ENCODE measurements around the gene CA12.

CA12 gene

DNA sequence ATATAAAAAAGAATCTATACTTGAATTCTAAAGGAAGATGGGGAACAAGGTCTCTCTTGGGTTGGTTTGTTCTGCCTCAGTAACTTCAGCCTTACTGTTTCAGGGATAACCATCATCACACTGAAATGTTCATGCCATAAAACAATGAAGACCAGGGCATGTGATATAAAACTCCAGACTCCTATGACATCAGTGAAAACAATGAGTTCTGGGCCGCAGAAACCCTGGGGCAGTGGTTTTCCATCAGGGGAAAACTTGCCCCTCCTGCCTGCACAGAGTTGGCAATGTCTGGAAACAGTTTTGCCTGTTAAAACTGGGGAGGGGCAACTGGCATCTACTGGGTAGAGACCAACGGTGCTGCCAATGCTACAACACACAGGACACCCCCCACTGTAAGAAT is 46.8 kb downstream of the CA12 start:
- TF ChIP-seq, protein P1, sequence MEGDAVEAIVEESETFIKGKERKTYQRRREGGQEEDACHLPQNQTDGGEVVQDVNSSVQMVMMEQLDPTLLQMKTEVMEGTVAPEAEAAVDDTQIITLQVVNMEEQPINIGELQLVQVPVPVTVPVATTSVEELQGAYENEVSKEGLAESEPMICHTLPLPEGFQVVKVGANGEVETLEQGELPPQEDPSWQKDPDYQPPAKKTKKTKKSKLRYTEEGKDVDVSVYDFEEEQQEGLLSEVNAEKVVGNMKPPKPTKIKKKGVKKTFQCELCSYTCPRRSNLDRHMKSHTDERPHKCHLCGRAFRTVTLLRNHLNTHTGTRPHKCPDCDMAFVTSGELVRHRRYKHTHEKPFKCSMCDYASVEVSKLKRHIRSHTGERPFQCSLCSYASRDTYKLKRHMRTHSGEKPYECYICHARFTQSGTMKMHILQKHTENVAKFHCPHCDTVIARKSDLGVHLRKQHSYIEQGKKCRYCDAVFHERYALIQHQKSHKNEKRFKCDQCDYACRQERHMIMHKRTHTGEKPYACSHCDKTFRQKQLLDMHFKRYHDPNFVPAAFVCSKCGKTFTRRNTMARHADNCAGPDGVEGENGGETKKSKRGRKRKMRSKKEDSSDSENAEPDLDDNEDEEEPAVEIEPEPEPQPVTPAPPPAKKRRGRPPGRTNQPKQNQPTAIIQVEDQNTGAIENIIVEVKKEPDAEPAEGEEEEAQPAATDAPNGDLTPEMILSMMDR (IDR thresholded peaks at IDR 0.05; ENCODE audit: borderline replicate concordance, control extremely low read depth, extremely low read depth, insufficient read depth, missing control alignments) = no peak
- no peak for DNase-seq (ENCODE audit: low spot score)
- in situ Hi-C loops (cut with MboI; ENCODE audit: low sequenced_read_pairs, unreplicated experiment) = no loop called here

DNA sequence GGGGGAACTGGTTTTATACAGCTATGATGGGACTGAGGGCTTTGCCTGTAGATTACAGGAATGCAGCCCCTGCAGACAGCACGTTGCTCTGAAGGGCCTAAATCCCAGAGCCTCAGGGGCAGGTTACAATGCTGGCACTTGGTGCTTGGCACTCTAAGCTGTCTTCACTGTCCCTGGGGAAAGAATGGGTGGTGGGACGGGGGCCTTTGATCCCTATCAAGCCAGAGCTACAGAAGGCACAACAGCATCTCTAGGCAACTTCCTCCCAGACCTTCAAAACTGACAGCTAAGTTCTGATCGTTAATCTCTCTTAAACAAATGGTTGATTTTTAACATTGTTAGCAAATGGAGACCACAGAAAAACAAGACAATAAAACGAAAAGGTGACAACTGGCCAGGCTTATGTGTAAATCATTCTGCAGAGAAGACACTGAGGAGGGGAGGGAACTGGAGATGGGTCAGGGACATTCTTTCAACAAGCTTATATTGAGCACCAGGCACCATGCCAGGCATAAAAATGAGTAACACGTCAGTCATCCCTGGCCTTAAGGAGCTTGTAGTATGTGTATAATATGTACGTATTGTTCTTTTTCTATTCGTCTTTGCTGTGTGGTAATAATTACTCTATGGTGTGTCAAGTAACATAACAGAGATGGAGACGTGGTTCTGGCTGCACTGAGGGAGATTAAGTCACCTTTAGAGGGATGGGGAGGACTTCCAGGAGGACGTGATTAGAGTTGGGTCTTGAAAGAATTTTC is 49.1 kb downstream of the CA12 start:
- in situ Hi-C loops (cut with MboI; ENCODE audit: low sequenced_read_pairs, unreplicated experiment) = no loop called here
- DNase-seq (ENCODE audit: low spot score) = no peak
- TF ChIP-seq, protein P1 (IDR thresholded peaks at IDR 0.05; ENCODE audit: borderline replicate concordance, control extremely low read depth, extremely low read depth, insufficient read depth, missing control alignments) = no peak

DNA sequence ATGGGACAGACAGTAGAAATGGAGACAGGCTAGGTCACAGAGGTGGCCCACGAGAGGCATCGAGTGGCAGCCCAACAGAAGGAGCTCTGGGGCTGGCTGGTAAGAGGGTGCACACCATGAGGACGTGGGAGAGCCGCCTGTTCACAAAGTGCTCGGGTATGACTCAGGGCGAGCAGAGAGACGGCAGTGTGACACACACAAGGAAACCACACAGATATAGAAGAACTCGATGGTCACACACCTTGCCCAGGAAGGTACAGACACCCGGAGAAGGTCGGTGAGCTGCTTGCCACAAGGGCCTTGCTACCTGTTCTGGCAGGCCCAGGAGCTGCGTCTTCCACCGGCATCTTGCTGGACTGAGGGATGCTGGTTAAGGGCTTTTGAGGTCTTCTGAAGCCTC is 50.2 kb downstream of the CA12 start:
- TF ChIP-seq, protein P1 (IDR thresholded peaks at IDR 0.05; ENCODE audit: borderline replicate concordance, control extremely low read depth, extremely low read depth, insufficient read depth, missing control alignments) = no peak
- in situ Hi-C loops (cut with MboI; ENCODE audit: low sequenced_read_pairs, unreplicated experiment) = no loop called here
- no peak for DNase-seq (ENCODE audit: low spot score)

DNA sequence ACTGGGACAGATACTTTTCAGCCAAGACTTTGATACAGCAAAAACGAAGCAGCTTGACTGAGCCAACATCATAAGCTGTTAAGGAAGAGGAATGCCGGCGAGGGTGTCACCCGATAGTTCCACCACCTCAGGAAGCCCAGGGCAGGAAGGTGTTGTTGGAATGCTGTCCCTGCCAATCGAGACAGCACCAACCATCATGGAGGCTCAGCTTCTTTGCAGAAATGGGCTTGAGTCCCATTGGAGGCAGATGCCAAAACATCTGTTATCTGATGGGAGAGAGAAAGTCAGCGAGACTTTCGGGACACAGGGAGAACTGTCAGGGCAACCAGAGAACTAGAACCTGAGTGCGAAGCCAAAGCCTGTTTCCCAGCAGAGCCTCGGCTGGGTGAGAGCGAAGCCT is 50.7 kb downstream of the CA12 start:
- in situ Hi-C loops (cut with MboI; ENCODE audit: low sequenced_read_pairs, unreplicated experiment) = no loop called here
- TF ChIP-seq, protein P1 (IDR thresholded peaks at IDR 0.05; ENCODE audit: borderline replicate concordance, control extremely low read depth, extremely low read depth, insufficient read depth, missing control alignments) = no peak

DNA sequence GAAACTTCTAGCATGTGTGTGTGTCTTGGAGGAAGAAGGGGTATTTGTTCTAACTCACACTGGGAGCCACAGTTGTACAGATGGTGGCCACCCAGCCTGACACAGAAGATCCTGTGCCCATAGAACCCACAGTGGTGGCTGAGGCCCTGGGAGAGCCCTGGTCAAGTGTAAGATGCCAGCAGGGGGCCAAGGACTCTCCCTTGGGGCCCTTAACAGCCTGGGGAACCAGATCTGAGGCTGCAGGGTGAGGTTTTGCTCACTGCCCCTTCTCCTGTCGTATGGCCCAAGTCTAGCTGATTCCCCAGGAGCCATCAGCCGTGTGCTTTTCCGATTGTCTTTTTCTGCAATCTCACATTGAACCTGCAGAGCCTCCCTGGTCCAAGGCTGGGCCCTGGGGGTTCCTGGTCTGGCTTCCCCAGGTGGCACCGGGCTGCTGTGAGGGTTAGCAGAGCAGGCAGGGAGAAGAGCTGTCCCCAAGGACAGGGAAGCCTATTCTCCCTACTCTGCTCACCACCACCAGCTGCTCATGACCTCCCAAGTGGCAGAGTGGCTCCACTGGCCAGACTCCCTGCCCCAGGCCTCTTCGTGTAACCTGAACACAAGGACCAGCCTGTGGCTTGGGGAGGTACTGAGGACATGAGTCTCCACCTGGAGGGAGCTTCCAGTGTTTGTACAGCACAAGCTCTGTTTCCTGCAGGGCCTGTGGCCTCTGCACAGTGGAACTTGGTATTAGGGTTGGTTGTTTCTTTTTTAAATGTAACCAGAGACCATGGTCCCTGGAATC is 51.9 kb downstream of the CA12 start:
- DNase-seq (ENCODE audit: low spot score) = no peak
- in situ Hi-C loops (cut with MboI; ENCODE audit: low sequenced_read_pairs, unreplicated experiment) = no loop called here
- TF ChIP-seq, protein P1 (IDR thresholded peaks at IDR 0.05; ENCODE audit: borderline replicate concordance, control extremely low read depth, extremely low read depth, insufficient read depth, missing control alignments) = no peak

More for the DNA sequence above, 50.7 kb downstream of the CA12 start:
- no peak for DNase-seq (ENCODE audit: low spot score)

DNA sequence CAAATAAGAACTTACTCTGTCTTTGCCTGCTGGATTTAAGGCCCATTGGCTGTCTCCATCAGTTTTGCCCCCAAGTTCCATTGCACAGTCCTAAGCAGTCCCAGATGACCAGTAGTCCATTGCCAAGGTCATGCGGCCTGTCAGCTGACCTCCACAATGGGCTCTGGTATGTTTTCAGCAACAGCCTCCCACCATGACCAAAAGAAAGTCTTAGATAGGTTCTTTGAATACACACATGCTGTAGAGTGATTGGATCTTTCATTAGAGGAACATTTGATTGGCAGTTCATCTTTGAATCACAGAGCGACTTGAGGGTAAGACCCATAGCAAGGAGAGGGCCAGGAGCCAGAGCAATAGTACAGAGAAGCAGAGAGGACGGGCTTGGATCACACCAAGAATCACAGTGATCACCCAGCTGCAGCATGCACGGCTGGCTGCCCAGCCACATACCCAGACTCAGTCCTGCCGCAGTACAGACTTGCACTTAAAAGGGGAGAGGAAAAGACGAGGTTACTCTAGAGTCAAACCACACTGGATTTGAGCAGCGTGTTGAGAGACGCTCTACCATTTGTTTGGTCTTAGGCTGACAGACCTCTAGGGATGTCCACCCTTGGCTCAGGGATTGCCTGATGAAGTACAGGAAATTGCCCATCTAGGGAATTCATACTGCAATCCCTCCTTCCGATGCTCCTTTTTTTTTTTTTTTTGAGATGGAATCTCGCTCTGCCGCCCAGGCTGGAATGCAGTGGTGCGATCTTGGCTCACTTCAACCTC is 53.8 kb downstream of the CA12 start:
- in situ Hi-C loops (cut with MboI; ENCODE audit: low sequenced_read_pairs, unreplicated experiment) = no loop called here
- no peak for DNase-seq (ENCODE audit: low spot score)
- TF ChIP-seq, protein P1 (IDR thresholded peaks at IDR 0.05; ENCODE audit: borderline replicate concordance, control extremely low read depth, extremely low read depth, insufficient read depth, missing control alignments) = no peak

Measured in GM13976 (cell line).